CD4-positive, alpha-beta T cell (primary cell): ENCODE measurements around the gene SLCO4A1. TPM values are rescaled to one million over a fixed set of nuclear protein-coding genes. Genes with fewer than 3 reads are reported as not detected.

ENCODE experiments used
- ATAC-seq: fragments of 200-7000 bp; cut with Tn5 transposase; one replicate; pipeline ENCODE4 v1.10.0; 2022; ENCODE audit warnings: mild to moderate bottlenecking; ENCODE audit not compliant: poor library complexity
- CTCF ChIA-PET: fragments of 350-600 bp; sonication (Branson Sonifier 250); formaldehyde crosslinking; loops from one replicate; lab custom pipeline; 2021; ENCODE audit warnings: antibody characterized with exemption, inconsistent platforms; lab: Charles Lee
- POLR2A ChIA-PET: fragments of 350-600 bp; sonication (Branson Sonifier 250); formaldehyde crosslinking; loops from one replicate; lab custom pipeline; 2021; ENCODE audit warnings: antibody characterized with exemption, inconsistent platforms; lab: Charles Lee
- DNase-seq, 14 experiments: peaks; one replicate each; pipeline ENCODE4 v3.0.0-alpha.2; 2013 to 2020; ENCODE audit warnings: mixed read lengths in 2 of 14
- H3K27ac ChIP-seq, 2 donors: one replicate each; pipeline versions ENCODE4 v1.5.1 to v1.7.0; 2013; ENCODE audit warnings: low read length in 2 of 2, low read depth in 1 of 2, mild to moderate bottlenecking in 1 of 2
- H3K27me3 ChIP-seq, 2 experiments: 1 replicate in 1 of 2; 2 replicates in 1 of 2; pipeline versions ENCODE4 v1.6.1 to v1.7.0; 2013; ENCODE audit warnings: low read length in 2 of 2, control low read depth in 1 of 2, mild to moderate bottlenecking in 1 of 2, moderate library complexity in 1 of 2; ENCODE audit not compliant: insufficient read depth in 2 of 2, control insufficient read depth in 1 of 2
- H3K36me3 ChIP-seq: one replicate; pipeline ENCODE4 v1.6.1; 2013; ENCODE audit warnings: low read length, control low read depth; ENCODE audit not compliant: insufficient read depth
- H3K4me1 ChIP-seq: one replicate; pipeline ENCODE4 v1.6.1; 2013; ENCODE audit warnings: low read length, control low read depth; ENCODE audit not compliant: insufficient read depth
- H3K4me3 ChIP-seq: one replicate; pipeline ENCODE4 v1.5.1; 2013; ENCODE audit warnings: mild to moderate bottlenecking, low read length, moderate library complexity
- H3K9me3 ChIP-seq, 2 experiments: 1 replicate in 1 of 2; 2 replicates in 1 of 2; pipeline versions ENCODE4 v1.6.1 to v1.7.0; 2013; ENCODE audit warnings: low read length in 2 of 2, mild to moderate bottlenecking in 2 of 2, control low read depth in 1 of 2, moderate library complexity in 1 of 2; ENCODE audit not compliant: control insufficient read depth in 1 of 2, insufficient read depth in 1 of 2
- H3K27ac Mint-ChIP-seq: one replicate; pipeline ENCODE4 v1.8.0; 2020; ENCODE audit warnings: mixed read lengths
- H3K27me3 Mint-ChIP-seq: one replicate; pipeline ENCODE4 v1.8.0; 2021; ENCODE audit warnings: mixed read lengths
- H3K36me3 Mint-ChIP-seq: one replicate; pipeline ENCODE4 v1.8.0; 2021; ENCODE audit warnings: low read depth, mixed read lengths
- H3K4me1 Mint-ChIP-seq: one replicate; pipeline ENCODE4 v1.8.0; 2021; ENCODE audit warnings: low read depth, mixed read lengths
- H3K4me3 Mint-ChIP-seq: one replicate; pipeline ENCODE4 v1.8.0; 2020; ENCODE audit warnings: mild to moderate bottlenecking, mixed read lengths
- H3K9me3 Mint-ChIP-seq: one replicate; pipeline ENCODE4 v1.8.0; 2020; ENCODE audit warnings: mixed read lengths
- intact Hi-C, 2 experiments: fragments of 100-400 bp; cut with DNase I in 1 of 2; cut with micrococcal nuclease in 1 of 2; formaldehyde crosslinking; loops; one replicate each; pipeline versions ENCODE4 v1.15.1 to v1.9.0; 2023 to 2025; cut with DNase I, micrococcal nuclease
- total RNA-seq, 174 experiments: library from RNA in 2 of 174; stranded (reverse) in 2 of 174; gene quantifications; one replicate each; pipeline ENCODE4 v1.2.3 and lab custom pipeline; 2021 to 2026
- TF ChIP-seq, protein P1 (sequence below): fragments of 200-600 bp; IDR thresholded peaks from one replicate; pipeline ENCODE4 v1.8.0; 2022; ENCODE audit warnings: antibody characterized with exemption, mild to moderate bottlenecking

SLCO4A1 gene
- total RNA-seq, 2 experiments from 2014 or later, result 2.3 to 2.5 TPM

DNA sequence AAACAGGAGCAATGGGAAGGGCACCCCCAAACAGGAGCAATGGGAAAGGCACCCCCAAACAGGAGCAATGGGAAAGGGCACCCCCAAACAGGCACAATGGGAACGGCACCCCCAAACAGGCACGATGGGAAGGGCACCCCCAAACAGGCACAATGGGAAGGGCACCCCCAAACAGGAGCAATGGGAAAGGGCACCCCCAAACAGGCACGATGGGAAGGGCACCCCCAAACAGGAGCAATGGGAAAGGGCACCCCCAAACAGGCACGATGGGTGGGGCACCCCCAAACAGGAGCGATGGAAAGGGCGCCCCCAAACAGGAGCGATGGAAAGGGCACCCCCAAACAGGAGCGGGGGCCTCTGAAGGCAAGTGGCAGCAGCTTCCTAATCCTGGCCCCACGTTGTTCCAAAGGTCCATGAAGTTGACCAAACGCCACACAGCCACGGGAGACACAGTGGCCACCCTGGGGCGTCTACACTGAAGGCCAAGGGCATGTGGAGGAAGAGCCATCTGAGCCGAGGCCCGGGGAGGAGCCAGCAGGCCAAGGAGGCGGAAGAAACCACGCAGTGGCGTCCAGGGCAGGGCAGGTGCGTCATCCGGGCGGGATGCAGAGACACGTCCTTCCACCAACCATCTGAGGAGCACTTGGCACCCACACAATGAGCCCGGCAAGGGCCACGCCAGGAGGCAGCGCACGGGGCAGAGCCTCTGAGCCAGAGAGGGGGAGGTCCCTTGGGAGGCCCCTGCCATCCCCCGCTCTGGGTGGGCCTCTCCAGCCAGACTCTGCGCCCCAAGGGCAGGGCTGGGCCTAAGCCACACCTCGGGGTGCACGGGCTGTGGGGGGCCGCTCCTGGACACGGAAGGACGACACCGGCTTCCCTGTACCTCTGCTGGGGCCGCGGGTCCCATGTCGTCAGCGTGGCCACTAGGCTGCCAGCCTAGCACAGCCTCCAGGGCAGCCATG is 44.8 kb downstream of the SLCO4A1 start:
- Histone ChIP-seq H3K4me3 (no peak overlapping the region), H3K4me1 (peaks cover 14% of the 10 kb centered on the region), H3K27ac (no peak overlapping the region), H3K9me3 (no peaks in the 10 kb centered on the region), H3K36me3 (no peaks in the 10 kb centered on the region), H3K27me3 (peaks cover 0 to 3% of the 10 kb centered on the region in 2 experiments)
- DNase-seq (no peak), ATAC-seq (no peak)
- no peaks in the 10 kb centered on the region for H3K36me3 Mint-ChIP-seq
- POLR2A ChIA-PET, result interaction anchor here (1.3 to 1.6 kb wide), 3 partner anchors 44 to 107 kb away, joined by 4 to 9 read pairs (median 5); no protein-coding TSS in a partner anchor
- TF ChIP-seq, protein P1, sequence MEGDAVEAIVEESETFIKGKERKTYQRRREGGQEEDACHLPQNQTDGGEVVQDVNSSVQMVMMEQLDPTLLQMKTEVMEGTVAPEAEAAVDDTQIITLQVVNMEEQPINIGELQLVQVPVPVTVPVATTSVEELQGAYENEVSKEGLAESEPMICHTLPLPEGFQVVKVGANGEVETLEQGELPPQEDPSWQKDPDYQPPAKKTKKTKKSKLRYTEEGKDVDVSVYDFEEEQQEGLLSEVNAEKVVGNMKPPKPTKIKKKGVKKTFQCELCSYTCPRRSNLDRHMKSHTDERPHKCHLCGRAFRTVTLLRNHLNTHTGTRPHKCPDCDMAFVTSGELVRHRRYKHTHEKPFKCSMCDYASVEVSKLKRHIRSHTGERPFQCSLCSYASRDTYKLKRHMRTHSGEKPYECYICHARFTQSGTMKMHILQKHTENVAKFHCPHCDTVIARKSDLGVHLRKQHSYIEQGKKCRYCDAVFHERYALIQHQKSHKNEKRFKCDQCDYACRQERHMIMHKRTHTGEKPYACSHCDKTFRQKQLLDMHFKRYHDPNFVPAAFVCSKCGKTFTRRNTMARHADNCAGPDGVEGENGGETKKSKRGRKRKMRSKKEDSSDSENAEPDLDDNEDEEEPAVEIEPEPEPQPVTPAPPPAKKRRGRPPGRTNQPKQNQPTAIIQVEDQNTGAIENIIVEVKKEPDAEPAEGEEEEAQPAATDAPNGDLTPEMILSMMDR, result no peak
- peaks cover 15% of the 10 kb centered on the region for H3K4me1 Mint-ChIP-seq
- intact Hi-C loops, result no loop called here
- no peak overlapping the region for H3K4me3 Mint-ChIP-seq
- CTCF ChIA-PET, result interaction anchor here (1.4 kb wide), 1 partner anchor 121 kb away, joined by 3 read pairs; no protein-coding TSS in a partner anchor
- no peak overlapping the region for H3K27ac Mint-ChIP-seq
- H3K9me3 Mint-ChIP-seq, result no peaks in the 10 kb centered on the region
- no peaks in the 10 kb centered on the region for H3K27me3 Mint-ChIP-seq

DNA sequence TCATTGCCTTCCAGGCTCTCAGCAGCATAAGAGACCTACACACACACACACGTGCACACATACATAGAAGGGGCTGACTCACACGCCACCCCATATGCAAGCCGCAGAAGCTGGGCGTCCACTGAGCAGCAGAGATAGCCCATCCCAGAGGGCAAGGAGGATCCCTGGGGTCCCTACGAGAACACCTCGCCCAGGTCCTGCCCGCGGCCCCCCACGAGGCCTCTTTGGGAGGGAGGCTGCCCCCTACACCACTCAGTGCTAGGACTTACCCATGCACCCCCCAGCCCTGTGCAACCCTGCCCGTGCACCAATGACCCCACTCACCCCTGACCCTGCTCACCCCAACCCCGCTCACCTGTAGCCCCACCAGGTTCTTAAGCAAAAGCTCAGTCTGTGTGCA is 45.8 kb downstream of the SLCO4A1 start:
- peaks cover 14% of the 10 kb centered on the region for H3K4me1 ChIP-seq
- peaks cover 15% of the 10 kb centered on the region for H3K4me1 Mint-ChIP-seq
- H3K9me3 Mint-ChIP-seq, result no peaks in the 10 kb centered on the region
- ATAC-seq (no peak), DNase-seq (no peak)
- H3K27me3 Mint-ChIP-seq, result no peaks in the 10 kb centered on the region
- no peaks in the 10 kb centered on the region for H3K36me3 Mint-ChIP-seq
- peaks cover under 1 to 3% of the 10 kb centered on the region in 2 experiments for H3K27me3 ChIP-seq
- no peaks in the 10 kb centered on the region for H3K9me3 ChIP-seq
- CTCF ChIA-PET, result no interaction called here
- H3K4me3 ChIP-seq, result no peak overlapping the region
- TF ChIP-seq, protein P1, result no peak
- no peaks in the 10 kb centered on the region for H3K36me3 ChIP-seq
- no peak overlapping the region for H3K27ac Mint-ChIP-seq
- H3K27ac ChIP-seq, result no peak overlapping the region
- no peak overlapping the region for H3K4me3 Mint-ChIP-seq
- POLR2A ChIA-PET, result interaction anchor here (1.1 kb wide), 1 partner anchor 52 kb away, joined by 3 read pairs; no protein-coding TSS in a partner anchor
- intact Hi-C loops, result no loop called here

DNA sequence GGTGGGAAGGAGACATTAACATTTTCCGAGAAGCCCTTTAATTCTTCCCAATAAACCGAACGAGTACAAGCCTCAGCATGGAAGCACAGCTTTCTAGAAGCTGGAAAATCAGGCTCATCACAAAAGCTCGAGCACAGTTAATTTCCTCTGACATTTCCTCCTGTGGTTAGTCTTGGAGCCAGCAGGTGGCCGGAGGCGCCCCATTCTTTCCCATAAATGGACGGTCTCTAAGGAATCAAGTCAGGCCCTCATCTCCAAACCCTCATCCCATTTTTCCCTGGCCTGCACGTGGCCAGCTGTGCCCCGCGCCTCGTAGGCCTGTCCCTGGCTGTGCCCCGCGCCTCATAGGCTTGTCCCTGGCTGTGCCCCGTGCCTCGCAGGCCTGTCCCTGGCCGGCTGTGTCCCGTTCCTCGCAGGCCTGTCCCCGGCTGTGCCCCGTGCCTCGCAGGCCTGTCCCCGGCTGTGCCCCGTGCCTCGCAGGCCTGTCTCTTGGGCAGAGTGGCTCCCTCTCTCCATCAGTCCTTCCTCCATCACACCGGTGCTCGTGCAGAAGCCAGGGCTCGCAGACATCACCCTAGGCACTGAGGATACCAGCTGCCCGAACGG is 46.7 kb downstream of the SLCO4A1 start:
- TF ChIP-seq, protein P1, result no peak
- DNase-seq (no peak), ATAC-seq (no peak)
- H3K4me3 Mint-ChIP-seq, result no peak overlapping the region
- no peaks in the 10 kb centered on the region for H3K27me3 Mint-ChIP-seq
- POLR2A ChIA-PET, result interaction anchor here (1.1 kb wide), 1 partner anchor 51 kb away, joined by 3 read pairs; no protein-coding TSS in a partner anchor
- no peak overlapping the region for H3K27ac Mint-ChIP-seq
- CTCF ChIA-PET, result no interaction called here
- Histone ChIP-seq H3K27ac (no peak overlapping the region), H3K27me3 (peaks cover 3 to 4% of the 10 kb centered on the region in 2 experiments), H3K4me3 (no peak overlapping the region), H3K9me3 (no peaks in the 10 kb centered on the region), H3K36me3 (no peaks in the 10 kb centered on the region), H3K4me1 (peaks cover 14% of the 10 kb centered on the region)
- no peaks in the 10 kb centered on the region for H3K36me3 Mint-ChIP-seq
- H3K9me3 Mint-ChIP-seq, result no peaks in the 10 kb centered on the region
- H3K4me1 Mint-ChIP-seq, result peaks cover 15% of the 10 kb centered on the region
- intact Hi-C loops, result no loop called here
